Measurements from ENCODE around the gene RBM7. TPM values are rescaled to one million over a fixed set of nuclear protein-coding genes. Genes with fewer than 3 reads are reported as not detected.

The RBM7 gene, protein sequence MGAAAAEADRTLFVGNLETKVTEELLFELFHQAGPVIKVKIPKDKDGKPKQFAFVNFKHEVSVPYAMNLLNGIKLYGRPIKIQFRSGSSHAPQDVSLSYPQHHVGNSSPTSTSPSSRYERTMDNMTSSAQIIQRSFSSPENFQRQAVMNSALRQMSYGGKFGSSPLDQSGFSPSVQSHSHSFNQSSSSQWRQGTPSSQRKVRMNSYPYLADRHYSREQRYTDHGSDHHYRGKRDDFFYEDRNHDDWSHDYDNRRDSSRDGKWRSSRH
- 19.3 TPM for total RNA-seq

DNA sequence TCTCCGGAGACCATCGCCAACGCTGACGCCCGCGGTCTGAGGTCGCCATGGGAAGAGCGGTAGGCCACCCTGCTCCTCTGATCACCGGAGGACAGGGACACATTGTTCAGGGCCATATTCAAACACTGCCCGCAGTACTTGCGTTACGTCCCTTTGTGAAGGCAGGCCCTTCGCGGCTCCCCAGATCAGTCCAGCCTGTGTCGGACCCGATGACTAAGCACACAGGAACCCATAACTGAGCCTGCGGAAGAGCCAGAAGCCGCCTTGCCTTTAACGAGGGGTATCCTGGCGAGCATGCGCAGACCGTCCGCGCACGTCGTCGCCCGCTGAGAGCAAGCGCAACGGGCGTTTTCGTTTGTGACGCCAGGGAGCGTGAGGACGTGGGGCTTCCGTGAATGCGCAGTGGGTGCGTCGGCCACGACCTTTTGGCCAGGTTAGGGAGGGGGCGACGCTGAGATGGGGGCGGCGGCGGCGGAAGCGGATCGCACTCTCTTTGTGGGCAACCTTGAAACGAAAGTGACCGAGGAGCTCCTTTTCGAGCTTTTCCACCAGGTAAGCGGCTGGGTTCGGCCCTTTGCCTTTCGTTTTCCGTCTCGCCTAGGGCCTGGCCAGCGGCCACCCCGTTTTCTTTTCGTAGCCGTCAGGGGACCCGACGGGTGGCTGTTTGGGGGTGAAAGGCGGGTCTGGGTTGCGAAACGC, at the start of gene RBM7, which contains the start of gene C11orf71:
Gene RBM7, plus strand, starts transcription at position 451 of the 699 bp plus-strand sequence. Its CDS starts 6 bp downstream, at position 457.
Gene C11orf71, minus strand, starts transcription at position 296 of the 699 bp plus-strand sequence. Its CDS starts 180 bp downstream, at position 116.
- Histone ChIP-seq H3K36me3 (ENCODE audit: control insufficient read depth in 3 of 3, insufficient read depth in 3 of 3, low read length in 3 of 3) (peaks cover 0 to 4% (median 1%) of the 10 kb centered on the region in 3 donors), H3K27me3 (ENCODE audit: control insufficient read depth in 3 of 3, insufficient read depth in 3 of 3, low read length in 3 of 3) (no peaks in the 10 kb centered on the region), H3K27ac (ENCODE audit: low read depth, low read length) (peak within 1 kb of the TSS; percentile 99), H3K9me3 (ENCODE audit: control insufficient read depth in 3 of 3, low read length in 3 of 3) (no peaks in the 10 kb centered on the region), H3K9ac (ENCODE audit: low read depth in 1 of 3, low read length in 3 of 3) (peak within 1 kb of the TSS; percentile 95 to 99 (median 97)), H3K4me3 (ENCODE audit: low read length in 3 of 3) (peak within 1 kb of the TSS; percentile 93 to 96 (median 96)), H3K4me1 (ENCODE audit: control insufficient read depth in 3 of 3, insufficient read depth in 3 of 3, low read length in 3 of 3) (peaks cover 0 to 22% (median 17%) of the 10 kb centered on the region in 3 donors)

DNA sequence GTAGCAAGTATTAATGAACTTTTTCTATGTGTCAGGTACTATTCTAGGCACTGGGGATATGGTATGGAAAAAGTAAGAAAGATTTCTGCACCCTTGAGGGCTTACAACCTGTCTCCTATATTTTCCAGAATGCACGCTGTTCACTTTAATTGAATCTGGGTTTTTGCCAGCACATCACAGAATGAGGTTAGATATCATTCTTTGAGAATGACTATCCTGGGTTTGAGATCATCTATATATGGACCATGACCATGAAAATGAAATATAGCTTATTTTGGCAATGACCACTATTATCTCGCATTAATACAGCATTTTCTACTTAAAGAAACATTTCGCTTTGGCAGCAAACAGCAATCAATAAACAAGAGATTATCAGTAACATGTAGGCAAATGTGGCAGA, 47.0 kb upstream of the RBM7 start:
- H3K4me3 ChIP-seq (ENCODE audit: low read length in 3 of 3), result no peak overlapping the region
- H3K27ac ChIP-seq (ENCODE audit: low read depth, low read length), result no peak overlapping the region
- no peaks in the 10 kb centered on the region for H3K9me3 ChIP-seq (ENCODE audit: control insufficient read depth in 3 of 3, low read length in 3 of 3)
- no peaks in the 10 kb centered on the region for H3K4me1 ChIP-seq (ENCODE audit: control insufficient read depth in 3 of 3, insufficient read depth in 3 of 3, low read length in 3 of 3)
- no peaks in the 10 kb centered on the region for H3K36me3 ChIP-seq (ENCODE audit: control insufficient read depth in 3 of 3, insufficient read depth in 3 of 3, low read length in 3 of 3)
- H3K27me3 ChIP-seq (ENCODE audit: control insufficient read depth in 3 of 3, insufficient read depth in 3 of 3, low read length in 3 of 3), result no peaks in the 10 kb centered on the region
- no peak overlapping the region for H3K9ac ChIP-seq (ENCODE audit: low read depth in 1 of 3, low read length in 3 of 3)

- Histone ChIP-seq H3K36me3 (ENCODE audit: control insufficient read depth in 3 of 3, insufficient read depth in 3 of 3, low read length in 3 of 3) (no peaks in the 10 kb centered on the region), H3K4me3 (ENCODE audit: low read length in 3 of 3) (no peak overlapping the region), H3K9me3 (ENCODE audit: control insufficient read depth in 3 of 3, low read length in 3 of 3) (no peaks in the 10 kb centered on the region), H3K4me1 (ENCODE audit: control insufficient read depth in 3 of 3, insufficient read depth in 3 of 3, low read length in 3 of 3) (no peaks in the 10 kb centered on the region), H3K27me3 (ENCODE audit: control insufficient read depth in 3 of 3, insufficient read depth in 3 of 3, low read length in 3 of 3) (no peaks in the 10 kb centered on the region), H3K27ac (ENCODE audit: low read depth, low read length) (no peak overlapping the region), H3K9ac (ENCODE audit: low read depth in 1 of 3, low read length in 3 of 3) (no peak overlapping the region)
Measured at GRCh38 chr11:114354076-114354475, 46.4 kb upstream of the RBM7 start.

- no peaks in the 10 kb centered on the region for H3K4me1 ChIP-seq (ENCODE audit: control insufficient read depth in 3 of 3, insufficient read depth in 3 of 3, low read length in 3 of 3)
- H3K4me3 ChIP-seq (ENCODE audit: low read length in 3 of 3), result no peak overlapping the region
- H3K27ac ChIP-seq (ENCODE audit: low read depth, low read length), result no peak overlapping the region
- H3K9me3 ChIP-seq (ENCODE audit: control insufficient read depth in 3 of 3, low read length in 3 of 3), result no peaks in the 10 kb centered on the region
- H3K9ac ChIP-seq (ENCODE audit: low read depth in 1 of 3, low read length in 3 of 3), result no peak overlapping the region
- no peaks in the 10 kb centered on the region for H3K36me3 ChIP-seq (ENCODE audit: control insufficient read depth in 3 of 3, insufficient read depth in 3 of 3, low read length in 3 of 3)
- H3K27me3 ChIP-seq (ENCODE audit: control insufficient read depth in 3 of 3, insufficient read depth in 3 of 3, low read length in 3 of 3), result no peaks in the 10 kb centered on the region
Measured at GRCh38 chr11:114358716-114359115, 41.8 kb upstream of the RBM7 start.

GRCh38 chr11:114359342-114359741, 41.1 kb upstream of the RBM7 start:
- Histone ChIP-seq H3K9ac (ENCODE audit: low read depth in 1 of 3, low read length in 3 of 3) (no peak overlapping the region), H3K27ac (ENCODE audit: low read depth, low read length) (no peak overlapping the region), H3K9me3 (ENCODE audit: control insufficient read depth in 3 of 3, low read length in 3 of 3) (no peaks in the 10 kb centered on the region), H3K27me3 (ENCODE audit: control insufficient read depth in 3 of 3, insufficient read depth in 3 of 3, low read length in 3 of 3) (no peaks in the 10 kb centered on the region), H3K4me3 (ENCODE audit: low read length in 3 of 3) (no peak overlapping the region), H3K4me1 (ENCODE audit: control insufficient read depth in 3 of 3, insufficient read depth in 3 of 3, low read length in 3 of 3) (no peaks in the 10 kb centered on the region), H3K36me3 (ENCODE audit: control insufficient read depth in 3 of 3, insufficient read depth in 3 of 3, low read length in 3 of 3) (no peaks in the 10 kb centered on the region)

DNA sequence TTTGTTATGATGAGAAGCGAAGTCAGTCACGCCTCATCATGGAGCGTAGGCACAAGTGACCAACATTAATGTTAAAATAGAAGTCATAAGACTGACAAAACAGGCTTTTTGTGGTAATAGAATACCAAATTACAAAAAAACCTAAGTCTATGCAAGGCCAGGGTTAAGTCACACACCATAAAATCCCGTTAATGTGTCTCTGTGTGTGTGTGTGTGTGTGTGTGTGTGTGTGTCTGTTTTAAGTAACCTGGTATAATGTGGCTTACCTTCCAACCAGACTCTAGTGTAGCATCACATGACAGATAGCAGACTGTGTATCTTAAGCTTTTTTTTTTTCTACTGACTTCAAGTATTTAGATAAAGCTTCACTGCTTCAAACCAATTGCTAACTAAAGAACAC, 38.1 kb upstream of the RBM7 start:
- no peak overlapping the region for H3K9ac ChIP-seq (ENCODE audit: low read depth in 1 of 3, low read length in 3 of 3)

DNA sequence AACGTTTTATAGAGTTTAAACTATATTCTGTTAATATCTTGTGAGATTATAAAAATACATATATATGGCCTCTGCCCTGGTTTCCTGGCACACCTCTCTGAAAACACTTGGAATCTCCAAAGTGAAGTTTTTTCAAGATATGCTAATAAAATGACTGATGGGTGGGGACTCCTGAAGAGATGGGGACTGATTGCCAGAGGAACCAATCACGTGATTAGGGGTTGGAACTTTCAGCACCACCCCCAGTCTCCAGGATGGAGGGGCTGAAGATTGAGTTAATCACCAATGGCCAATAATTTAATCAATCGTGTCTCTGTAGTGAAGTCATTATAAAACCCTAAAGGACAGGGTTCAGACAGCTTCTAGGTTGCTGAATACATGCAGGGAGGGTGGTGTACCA, 37.5 kb upstream of the RBM7 start:
- peaks cover 0 to 2% (median 0%) of the 10 kb centered on the region in 3 donors for H3K27me3 ChIP-seq (ENCODE audit: control insufficient read depth in 3 of 3, insufficient read depth in 3 of 3, low read length in 3 of 3)
- no peak overlapping the region for H3K27ac ChIP-seq (ENCODE audit: low read depth, low read length)
- H3K9ac ChIP-seq (ENCODE audit: low read depth in 1 of 3, low read length in 3 of 3), result no peak overlapping the region
- H3K4me3 ChIP-seq (ENCODE audit: low read length in 3 of 3), result no peak overlapping the region
- no peaks in the 10 kb centered on the region for H3K36me3 ChIP-seq (ENCODE audit: control insufficient read depth in 3 of 3, insufficient read depth in 3 of 3, low read length in 3 of 3)
- H3K4me1 ChIP-seq (ENCODE audit: control insufficient read depth in 3 of 3, insufficient read depth in 3 of 3, low read length in 3 of 3), result no peaks in the 10 kb centered on the region
- no peaks in the 10 kb centered on the region for H3K9me3 ChIP-seq (ENCODE audit: control insufficient read depth in 3 of 3, low read length in 3 of 3)

More for the DNA sequence above, 38.1 kb upstream of the RBM7 start:
- H3K27me3 ChIP-seq (ENCODE audit: control insufficient read depth in 3 of 3, insufficient read depth in 3 of 3, low read length in 3 of 3), result peaks cover 0 to 2% (median 0%) of the 10 kb centered on the region in 3 donors
- H3K9me3 ChIP-seq (ENCODE audit: control insufficient read depth in 3 of 3, low read length in 3 of 3), result no peaks in the 10 kb centered on the region
- H3K27ac ChIP-seq (ENCODE audit: low read depth, low read length), result no peak overlapping the region
- no peak overlapping the region for H3K4me3 ChIP-seq (ENCODE audit: low read length in 3 of 3)
- no peaks in the 10 kb centered on the region for H3K4me1 ChIP-seq (ENCODE audit: control insufficient read depth in 3 of 3, insufficient read depth in 3 of 3, low read length in 3 of 3)
- H3K36me3 ChIP-seq (ENCODE audit: control insufficient read depth in 3 of 3, insufficient read depth in 3 of 3, low read length in 3 of 3), result no peaks in the 10 kb centered on the region

- Histone ChIP-seq H3K9ac (ENCODE audit: low read depth in 1 of 3, low read length in 3 of 3) (no peak overlapping the region), H3K9me3 (ENCODE audit: control insufficient read depth in 3 of 3, low read length in 3 of 3) (no peaks in the 10 kb centered on the region), H3K27ac (ENCODE audit: low read depth, low read length) (no peak overlapping the region), H3K27me3 (ENCODE audit: control insufficient read depth in 3 of 3, insufficient read depth in 3 of 3, low read length in 3 of 3) (peaks cover 0 to 2% (median 0%) of the 10 kb centered on the region in 3 donors), H3K4me1 (ENCODE audit: control insufficient read depth in 3 of 3, insufficient read depth in 3 of 3, low read length in 3 of 3) (no peaks in the 10 kb centered on the region), H3K4me3 (ENCODE audit: low read length in 3 of 3) (no peak overlapping the region), H3K36me3 (ENCODE audit: control insufficient read depth in 3 of 3, insufficient read depth in 3 of 3, low read length in 3 of 3) (no peaks in the 10 kb centered on the region)
Measured at GRCh38 chr11:114366331-114367243, 33.9 kb upstream of the RBM7 start.

DNA sequence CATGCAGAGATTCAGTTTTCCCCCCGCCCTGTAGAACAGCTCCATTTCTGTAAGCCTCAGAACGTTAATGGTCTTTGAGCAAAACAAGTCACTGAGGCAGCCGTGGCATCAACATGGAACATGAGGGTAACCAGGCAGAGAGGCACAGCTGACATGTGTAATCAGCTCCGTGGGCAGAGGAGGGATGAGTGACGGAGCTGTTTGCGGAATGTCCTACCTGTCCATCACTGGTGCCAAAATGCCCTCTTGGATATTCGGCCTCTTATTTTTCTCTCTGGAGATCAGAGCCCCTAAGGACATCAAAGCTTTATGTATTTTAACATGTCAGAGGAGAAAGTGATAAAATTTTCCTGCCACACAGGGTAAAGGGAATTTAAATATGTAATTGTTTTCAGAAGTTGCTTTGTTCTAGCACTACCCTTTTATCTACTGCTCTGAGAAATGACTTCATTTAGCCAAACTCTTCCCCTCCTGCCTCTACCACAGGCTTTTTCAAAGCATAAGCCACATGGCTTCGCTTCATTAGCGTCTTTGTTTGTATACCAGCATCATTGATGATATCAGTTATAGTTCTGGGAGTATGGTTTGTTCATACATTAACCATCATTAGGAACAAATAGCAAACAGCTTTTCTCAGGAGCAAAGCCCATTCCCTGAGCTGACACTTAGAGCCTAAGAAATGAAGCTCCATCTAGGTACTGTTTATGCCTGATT, 33.1 kb upstream of the RBM7 start:
- Histone ChIP-seq H3K4me1 (ENCODE audit: control insufficient read depth in 3 of 3, insufficient read depth in 3 of 3, low read length in 3 of 3) (no peaks in the 10 kb centered on the region), H3K9me3 (ENCODE audit: control insufficient read depth in 3 of 3, low read length in 3 of 3) (no peaks in the 10 kb centered on the region), H3K4me3 (ENCODE audit: low read length in 3 of 3) (no peak overlapping the region), H3K27me3 (ENCODE audit: control insufficient read depth in 3 of 3, insufficient read depth in 3 of 3, low read length in 3 of 3) (peaks cover 0 to 5% (median 0%) of the 10 kb centered on the region in 3 donors), H3K36me3 (ENCODE audit: control insufficient read depth in 3 of 3, insufficient read depth in 3 of 3, low read length in 3 of 3) (no peaks in the 10 kb centered on the region), H3K9ac (ENCODE audit: low read depth in 1 of 3, low read length in 3 of 3) (no peak overlapping the region), H3K27ac (ENCODE audit: low read depth, low read length) (no peak overlapping the region)

Measured in skeletal muscle tissue (tissue), 4 donors.